Right renal pelvis (tissue), 4 donors: ENCODE results near the gene PEMT. TPM values are rescaled to one million over a fixed set of nuclear protein-coding genes. Genes with fewer than 3 reads are reported as not detected.
A peak's percentile ranks its signal among the peaks of the same experiment; 100 is the strongest.

Experiments used
- DNase-seq, 4 donors: peaks; one replicate each; pipeline ENCODE4 v3.0.0-alpha.2; 2013; ENCODE audit warnings: low read depth in 4 of 4, low spot score in 3 of 4, missing footprints in 1 of 4
- polyA plus RNA-seq, 4 donors: library from polyadenylated mRNA; unstranded; fragments of 120-200 nt; gene quantifications; one replicate each; pipeline ENCODE4 v1.2.1, GENCODE V29; 2013; ENCODE audit not compliant: insufficient read length in 4 of 4

PEMT gene
- polyA plus RNA-seq, 4 donors = 30.5 to 38.0 (median 32.5) TPM

- no peak for DNase-seq
Measured at GRCh38 chr17:17555906-17556305, 35.6 kb downstream of the PEMT start.

- DNase-seq = no peak
Measured at GRCh38 chr17:17555151-17555550, 36.4 kb downstream of the PEMT start.

GRCh38 chr17:17554266-17554665 is 37.2 kb downstream of the PEMT start:
- no peak for DNase-seq

- DNase-seq = no peak
Measured at GRCh38 chr17:17553217-17554195, 38.0 kb downstream of the PEMT start.

- no peak for DNase-seq
Measured at GRCh38 chr17:17552351-17553216, 38.9 kb downstream of the PEMT start.

- DNase-seq = peak in 3 of 4 donors; percentile 58 to 76 (median 72)
Measured at GRCh38 chr17:17551361-17551760, 40.1 kb downstream of the PEMT start.

- DNase-seq = no peak
Measured at GRCh38 chr17:17549732-17550366, 41.7 kb downstream of the PEMT start.

GRCh38 chr17:17548044-17548443 is 43.5 kb downstream of the PEMT start:
- no peak for DNase-seq

GRCh38 chr17:17547210-17547764 is 44.2 kb downstream of the PEMT start:
- no peak for DNase-seq

- no peak for DNase-seq
Measured at GRCh38 chr17:17546399-17547185, 44.9 kb downstream of the PEMT start.

GRCh38 chr17:17545984-17546383 is 45.5 kb downstream of the PEMT start:
- DNase-seq = no peak

- no peak for DNase-seq
Measured at GRCh38 chr17:17545031-17545820, 46.3 kb downstream of the PEMT start.

- no peak for DNase-seq
Measured at GRCh38 chr17:17542906-17543635, 48.4 kb downstream of the PEMT start.

- no peak for DNase-seq
Measured at GRCh38 chr17:17541640-17542001, 49.9 kb downstream of the PEMT start.

- no peak for DNase-seq
Measured at GRCh38 chr17:17540935-17541639, 50.4 kb downstream of the PEMT start.

- no peak for DNase-seq
Measured at GRCh38 chr17:17540278-17540906, 51.1 kb downstream of the PEMT start.

GRCh38 chr17:17539591-17539990 is 51.9 kb downstream of the PEMT start:
- no peak for DNase-seq
